ENCODE measurements around the gene NPRL2. TPM values are rescaled to one million over a fixed set of nuclear protein-coding genes. Genes with fewer than 3 reads are reported as not detected.
A peak's percentile ranks its signal among the peaks of the same experiment; 100 is the strongest.

NPRL2 gene
- total and polyA plus RNA-seq, 9 of the 15 experiments (the other 6 are each of a cell fraction or from before 2014, with no cell fraction given) = 17.4 to 40.4 (median 24.4) TPM

DNA sequence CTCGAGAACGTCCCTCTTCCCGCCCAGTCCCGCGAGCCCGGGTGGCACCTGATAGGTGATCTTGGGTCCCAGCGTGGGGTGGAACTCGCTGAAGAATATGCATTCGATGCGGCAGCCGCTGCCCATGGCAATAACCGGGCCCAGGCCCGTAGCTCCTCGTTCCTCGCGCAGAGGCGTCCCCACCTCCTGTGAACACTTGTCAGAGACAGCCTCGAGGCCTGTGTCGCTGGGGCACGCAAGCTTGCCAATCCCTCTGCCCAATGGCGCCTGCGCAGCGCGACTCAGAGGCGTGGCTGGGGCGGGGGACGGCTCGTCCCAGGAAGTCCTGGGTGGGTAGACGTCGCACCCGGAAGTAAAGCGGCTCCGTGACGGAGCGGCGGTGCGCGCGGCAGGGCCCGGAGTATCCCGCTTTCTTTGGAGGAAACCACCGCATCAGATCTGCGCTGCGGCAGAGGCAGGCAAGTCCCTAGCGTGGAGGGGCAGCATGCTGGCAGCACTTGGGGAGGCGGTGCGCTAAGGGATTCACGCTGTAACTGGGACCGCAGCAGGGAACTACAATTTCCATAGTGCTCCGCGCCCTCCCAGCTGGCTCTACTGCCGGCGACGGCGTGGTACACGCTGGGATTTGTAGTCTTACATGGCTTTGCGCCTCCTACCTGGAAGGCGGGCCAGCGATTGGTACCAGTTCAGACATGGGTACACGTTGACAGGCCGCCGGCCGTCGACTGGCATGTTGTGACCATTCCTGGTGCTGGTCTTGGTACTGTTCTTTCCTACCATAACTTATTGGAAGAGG lies at the start of gene NPRL2, which contains the start of gene CYB561D2 (continued):
- TF ChIP-seq, protein P1, sequence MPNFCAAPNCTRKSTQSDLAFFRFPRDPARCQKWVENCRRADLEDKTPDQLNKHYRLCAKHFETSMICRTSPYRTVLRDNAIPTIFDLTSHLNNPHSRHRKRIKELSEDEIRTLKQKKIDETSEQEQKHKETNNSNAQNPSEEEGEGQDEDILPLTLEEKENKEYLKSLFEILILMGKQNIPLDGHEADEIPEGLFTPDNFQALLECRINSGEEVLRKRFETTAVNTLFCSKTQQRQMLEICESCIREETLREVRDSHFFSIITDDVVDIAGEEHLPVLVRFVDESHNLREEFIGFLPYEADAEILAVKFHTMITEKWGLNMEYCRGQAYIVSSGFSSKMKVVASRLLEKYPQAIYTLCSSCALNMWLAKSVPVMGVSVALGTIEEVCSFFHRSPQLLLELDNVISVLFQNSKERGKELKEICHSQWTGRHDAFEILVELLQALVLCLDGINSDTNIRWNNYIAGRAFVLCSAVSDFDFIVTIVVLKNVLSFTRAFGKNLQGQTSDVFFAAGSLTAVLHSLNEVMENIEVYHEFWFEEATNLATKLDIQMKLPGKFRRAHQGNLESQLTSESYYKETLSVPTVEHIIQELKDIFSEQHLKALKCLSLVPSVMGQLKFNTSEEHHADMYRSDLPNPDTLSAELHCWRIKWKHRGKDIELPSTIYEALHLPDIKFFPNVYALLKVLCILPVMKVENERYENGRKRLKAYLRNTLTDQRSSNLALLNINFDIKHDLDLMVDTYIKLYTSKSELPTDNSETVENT (CRISPR knock-in tag; IDR thresholded peaks at IDR 0.05) = no peak
- TF ChIP-seq RBM34 (IDR thresholded peaks at IDR 0.05; ENCODE audit: borderline replicate concordance, insufficient read depth, low read length) (no peak), RNF2 (IDR thresholded peaks at IDR 0.05) (no peak; the same call in 1 of the 2 replicates), MEF2D (tag; conservative IDR thresholded peaks at IDR 0.05; ENCODE audit: low read depth) (0 out of 2 replicates have a peak, but pooled peaks have one; percentile 34), ZSCAN32 (CRISPR knock-in tag; IDR thresholded peaks at IDR 0.05) (0 out of 2 replicates have a peak, but pooled peaks have one; percentile 32), C11orf30 (IDR thresholded peaks at IDR 0.05; ENCODE audit: low read depth) (peak; percentile 70), ZNF586 (CRISPR knock-in tag; conservative IDR thresholded peaks at IDR 0.05) (no peak), MAFF (IDR thresholded peaks at IDR 0.05; ENCODE audit: low read length) (no peak), RHOXF2B (CRISPR knock-in tag; conservative IDR thresholded peaks at IDR 0.05) (no peak), PTTG1 (tag; IDR thresholded peaks at IDR 0.05; ENCODE audit: low read depth) (no peak)
- TF ChIP-seq, protein P2, sequence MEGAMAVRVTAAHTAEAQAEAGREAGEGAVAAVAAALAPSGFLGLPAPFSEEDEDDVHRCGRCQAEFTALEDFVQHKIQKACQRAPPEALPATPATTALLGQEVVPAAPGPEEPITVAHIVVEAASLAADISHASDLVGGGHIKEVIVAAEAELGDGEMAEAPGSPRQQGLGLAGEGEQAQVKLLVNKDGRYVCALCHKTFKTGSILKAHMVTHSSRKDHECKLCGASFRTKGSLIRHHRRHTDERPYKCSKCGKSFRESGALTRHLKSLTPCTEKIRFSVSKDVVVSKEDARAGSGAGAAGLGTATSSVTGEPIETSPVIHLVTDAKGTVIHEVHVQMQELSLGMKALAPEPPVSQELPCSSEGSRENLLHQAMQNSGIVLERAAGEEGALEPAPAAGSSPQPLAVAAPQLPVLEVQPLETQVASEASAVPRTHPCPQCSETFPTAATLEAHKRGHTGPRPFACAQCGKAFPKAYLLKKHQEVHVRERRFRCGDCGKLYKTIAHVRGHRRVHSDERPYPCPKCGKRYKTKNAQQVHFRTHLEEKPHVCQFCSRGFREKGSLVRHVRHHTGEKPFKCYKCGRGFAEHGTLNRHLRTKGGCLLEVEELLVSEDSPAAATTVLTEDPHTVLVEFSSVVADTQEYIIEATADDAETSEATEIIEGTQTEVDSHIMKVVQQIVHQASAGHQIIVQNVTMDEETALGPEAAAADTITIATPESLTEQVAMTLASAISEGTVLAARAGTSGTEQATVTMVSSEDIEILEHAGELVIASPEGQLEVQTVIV (CRISPR knock-in tag; IDR thresholded peaks at IDR 0.05; ENCODE audit: borderline replicate concordance) = no peak
- TF ChIP-seq, protein P3, sequence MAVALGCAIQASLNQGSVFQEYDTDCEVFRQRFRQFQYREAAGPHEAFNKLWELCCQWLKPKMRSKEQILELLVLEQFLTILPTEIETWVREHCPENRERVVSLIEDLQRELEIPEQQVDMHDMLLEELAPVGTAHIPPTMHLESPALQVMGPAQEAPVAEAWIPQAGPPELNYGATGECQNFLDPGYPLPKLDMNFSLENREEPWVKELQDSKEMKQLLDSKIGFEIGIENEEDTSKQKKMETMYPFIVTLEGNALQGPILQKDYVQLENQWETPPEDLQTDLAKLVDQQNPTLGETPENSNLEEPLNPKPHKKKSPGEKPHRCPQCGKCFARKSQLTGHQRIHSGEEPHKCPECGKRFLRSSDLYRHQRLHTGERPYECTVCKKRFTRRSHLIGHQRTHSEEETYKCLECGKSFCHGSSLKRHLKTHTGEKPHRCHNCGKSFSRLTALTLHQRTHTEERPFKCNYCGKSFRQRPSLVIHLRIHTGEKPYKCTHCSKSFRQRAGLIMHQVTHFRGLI (CRISPR knock-in tag; IDR thresholded peaks at IDR 0.05) = no peak
- TF ChIP-seq, protein P4, sequence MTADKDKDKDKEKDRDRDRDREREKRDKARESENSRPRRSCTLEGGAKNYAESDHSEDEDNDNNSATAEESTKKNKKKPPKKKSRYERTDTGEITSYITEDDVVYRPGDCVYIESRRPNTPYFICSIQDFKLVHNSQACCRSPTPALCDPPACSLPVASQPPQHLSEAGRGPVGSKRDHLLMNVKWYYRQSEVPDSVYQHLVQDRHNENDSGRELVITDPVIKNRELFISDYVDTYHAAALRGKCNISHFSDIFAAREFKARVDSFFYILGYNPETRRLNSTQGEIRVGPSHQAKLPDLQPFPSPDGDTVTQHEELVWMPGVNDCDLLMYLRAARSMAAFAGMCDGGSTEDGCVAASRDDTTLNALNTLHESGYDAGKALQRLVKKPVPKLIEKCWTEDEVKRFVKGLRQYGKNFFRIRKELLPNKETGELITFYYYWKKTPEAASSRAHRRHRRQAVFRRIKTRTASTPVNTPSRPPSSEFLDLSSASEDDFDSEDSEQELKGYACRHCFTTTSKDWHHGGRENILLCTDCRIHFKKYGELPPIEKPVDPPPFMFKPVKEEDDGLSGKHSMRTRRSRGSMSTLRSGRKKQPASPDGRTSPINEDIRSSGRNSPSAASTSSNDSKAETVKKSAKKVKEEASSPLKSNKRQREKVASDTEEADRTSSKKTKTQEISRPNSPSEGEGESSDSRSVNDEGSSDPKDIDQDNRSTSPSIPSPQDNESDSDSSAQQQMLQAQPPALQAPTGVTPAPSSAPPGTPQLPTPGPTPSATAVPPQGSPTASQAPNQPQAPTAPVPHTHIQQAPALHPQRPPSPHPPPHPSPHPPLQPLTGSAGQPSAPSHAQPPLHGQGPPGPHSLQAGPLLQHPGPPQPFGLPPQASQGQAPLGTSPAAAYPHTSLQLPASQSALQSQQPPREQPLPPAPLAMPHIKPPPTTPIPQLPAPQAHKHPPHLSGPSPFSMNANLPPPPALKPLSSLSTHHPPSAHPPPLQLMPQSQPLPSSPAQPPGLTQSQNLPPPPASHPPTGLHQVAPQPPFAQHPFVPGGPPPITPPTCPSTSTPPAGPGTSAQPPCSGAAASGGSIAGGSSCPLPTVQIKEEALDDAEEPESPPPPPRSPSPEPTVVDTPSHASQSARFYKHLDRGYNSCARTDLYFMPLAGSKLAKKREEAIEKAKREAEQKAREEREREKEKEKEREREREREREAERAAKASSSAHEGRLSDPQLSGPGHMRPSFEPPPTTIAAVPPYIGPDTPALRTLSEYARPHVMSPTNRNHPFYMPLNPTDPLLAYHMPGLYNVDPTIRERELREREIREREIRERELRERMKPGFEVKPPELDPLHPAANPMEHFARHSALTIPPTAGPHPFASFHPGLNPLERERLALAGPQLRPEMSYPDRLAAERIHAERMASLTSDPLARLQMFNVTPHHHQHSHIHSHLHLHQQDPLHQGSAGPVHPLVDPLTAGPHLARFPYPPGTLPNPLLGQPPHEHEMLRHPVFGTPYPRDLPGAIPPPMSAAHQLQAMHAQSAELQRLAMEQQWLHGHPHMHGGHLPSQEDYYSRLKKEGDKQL (CRISPR knock-in tag; IDR thresholded peaks at IDR 0.05; ENCODE audit: borderline replicate concordance) = no peak

Measured in K562 (cell line).